Midbrain (tissue), 1 donor: ENCODE measurements around the gene TAF11.
A peak's percentile ranks its signal among the peaks of the same experiment; 100 is the strongest.
"Not testable (repeated sequence)": the region's sequence is repeated elsewhere in the genome, so short reads cannot be mapped to it uniquely, and the experiment has no call there.

ENCODE experiments used
- DNase-seq: peaks from one replicate; lab custom pipeline; 2025; lab: John Stamatoyannopoulos, UW

The TAF11 gene

GRCh38 chr6:34904990-34905613 is 17.3 kb upstream of the TAF11 start:
- no peak for DNase-seq

GRCh38 chr6:34901930-34902329 is 14.1 kb upstream of the TAF11 start:
- no peak for DNase-seq

DNA sequence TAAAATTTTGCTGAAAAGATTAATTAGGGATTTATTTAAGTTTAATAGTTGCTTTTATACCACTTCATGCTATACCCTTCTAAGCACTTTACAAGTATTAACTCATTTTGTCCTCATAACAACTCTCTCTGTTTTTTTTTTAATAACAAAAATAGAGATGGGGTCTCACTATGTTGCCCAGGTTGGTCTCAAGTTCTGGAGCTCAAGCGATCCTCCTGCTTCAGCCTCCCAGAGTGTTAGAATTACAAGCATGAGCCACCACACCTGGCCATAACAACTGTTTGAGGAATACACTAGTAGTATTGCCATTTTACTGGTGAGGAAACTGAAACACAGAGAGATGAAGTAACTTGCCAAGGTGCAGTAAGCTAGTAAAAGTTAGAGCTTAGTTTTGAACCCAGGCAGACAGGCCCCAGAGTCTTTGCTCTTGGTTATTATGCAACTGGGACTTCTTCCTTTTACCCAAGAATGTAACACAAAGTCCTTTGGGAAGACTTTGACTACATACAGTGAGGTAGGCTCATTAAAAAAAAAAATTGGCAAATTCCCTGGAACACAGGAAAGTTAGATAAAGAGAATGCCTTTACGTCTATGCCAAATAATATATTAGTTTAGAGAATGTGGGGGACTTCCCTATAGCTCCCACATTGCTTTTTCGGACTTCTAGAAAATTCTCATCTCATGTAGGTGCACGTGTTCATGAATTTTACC is 12.6 kb upstream of the TAF11 start:
- no peak for DNase-seq

DNA sequence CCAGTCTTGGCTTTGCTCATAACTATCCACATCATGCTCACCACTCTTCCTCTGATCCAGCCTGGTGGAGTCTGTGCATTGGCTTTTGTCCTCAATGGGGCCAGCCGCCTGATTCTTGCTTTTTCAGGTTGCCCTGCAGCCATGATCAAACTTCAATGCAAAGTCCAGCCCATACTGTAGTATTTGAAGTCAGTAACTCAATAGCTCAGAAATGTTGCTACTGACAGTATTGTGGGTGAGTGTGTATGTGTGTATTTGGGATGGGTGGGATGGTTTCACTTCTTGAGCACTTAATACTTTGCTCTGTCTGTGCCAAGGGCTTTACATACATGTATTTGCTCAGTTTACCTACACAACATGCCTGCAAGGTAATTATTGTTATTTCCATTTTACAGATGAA is 11.9 kb upstream of the TAF11 start:
- not testable (repeated sequence) for DNase-seq

GRCh38 chr6:34897716-34898115 is 9.9 kb upstream of the TAF11 start:
- no peak for DNase-seq

- no peak for DNase-seq
These were observed 9.3 kb upstream of the TAF11 start for GRCh38 chr6:34897130-34897529.

- DNase-seq, result no peak
These were observed 6.9 kb upstream of the TAF11 start for GRCh38 chr6:34894693-34895092.

GRCh38 chr6:34891296-34891695 is 3.5 kb upstream of the TAF11 start:
- no peak for DNase-seq

- no peak for DNase-seq
These were observed 2.7 kb upstream of the TAF11 start for GRCh38 chr6:34890533-34890925.

GRCh38 chr6:34888874-34889555 is 1.2 kb upstream of the TAF11 start, which contains the start of gene ANKS1A:
Gene ANKS1A (plus strand): TSS chr6:34889255. CDS start chr6:34889403, 148 bp downstream.
- DNase-seq, result peak; percentile 87

DNA sequence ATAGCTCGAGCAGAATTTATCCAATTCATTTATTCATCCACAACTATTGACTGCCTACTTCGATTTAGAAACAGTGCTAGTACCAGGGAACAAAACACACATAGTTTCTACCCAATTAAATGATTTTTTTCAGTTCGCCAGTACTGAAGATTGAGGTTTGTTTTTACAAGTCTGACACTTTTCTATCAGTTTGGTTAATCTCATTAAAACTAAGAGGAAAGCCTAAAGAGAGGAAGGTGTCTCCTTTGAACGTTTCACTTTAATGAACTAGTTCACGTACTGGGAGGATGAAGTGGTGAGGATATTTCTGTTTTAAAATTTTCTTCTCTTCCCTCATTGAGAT is 643 bp upstream of the TAF11 start:
- DNase-seq, result no peak

DNA sequence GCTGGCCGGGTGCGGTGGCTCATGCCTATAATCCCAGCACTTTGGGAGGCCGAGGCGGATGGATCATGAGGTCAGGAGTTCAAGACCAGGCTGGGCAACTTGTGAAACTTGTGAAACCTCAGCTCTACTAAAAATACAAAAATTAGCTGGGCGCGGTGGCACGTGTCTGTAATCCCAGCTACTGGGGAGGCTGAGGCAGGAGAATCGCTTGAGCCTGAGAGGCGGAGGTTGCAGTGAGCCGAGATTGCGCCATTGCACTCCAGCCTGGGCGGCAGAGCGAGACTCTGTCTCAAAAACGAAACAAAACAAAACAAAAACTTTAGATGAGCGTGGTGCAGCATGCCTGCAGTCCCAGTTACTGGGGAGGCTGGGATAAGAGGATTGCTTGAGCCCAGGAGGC is 2.0 kb downstream of the TAF11 start:
- not testable (repeated sequence) for DNase-seq

- no peak for DNase-seq
These were observed 2.8 kb downstream of the TAF11 start for GRCh38 chr6:34884996-34885395.

- not testable (repeated sequence) for DNase-seq
These were observed 3.8 kb downstream of the TAF11 start for GRCh38 chr6:34884073-34884472.

DNA sequence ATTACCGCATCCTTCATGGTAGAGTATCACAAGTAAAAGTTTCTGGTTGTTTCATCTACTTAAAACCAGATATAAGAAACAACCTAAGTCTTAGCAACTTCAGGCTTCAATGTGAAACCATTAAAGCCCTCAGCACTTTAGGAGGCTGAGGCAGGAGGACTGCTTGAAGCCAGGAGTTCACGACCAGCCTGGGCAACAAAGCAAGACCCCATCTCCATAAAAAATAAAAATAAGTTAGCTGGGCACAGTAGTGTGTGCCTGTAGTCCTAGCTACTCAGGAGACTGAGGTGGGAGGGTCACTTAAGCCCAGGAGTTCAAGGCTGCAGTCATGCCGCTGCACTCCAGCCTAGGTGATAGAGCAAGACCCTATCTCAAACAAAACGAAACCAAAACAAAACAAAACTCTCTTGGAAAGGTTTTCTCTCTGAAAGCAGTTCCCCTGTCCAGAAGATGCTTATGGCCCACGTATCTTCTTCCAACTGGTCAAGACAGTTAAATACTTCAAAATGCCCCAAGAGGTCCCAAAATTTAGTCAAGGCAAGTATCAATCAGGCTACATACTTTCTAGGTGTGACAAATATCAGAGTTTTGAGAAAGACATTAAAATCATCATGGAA is 9.9 kb downstream of the TAF11 start:
- DNase-seq, result no peak

DNA sequence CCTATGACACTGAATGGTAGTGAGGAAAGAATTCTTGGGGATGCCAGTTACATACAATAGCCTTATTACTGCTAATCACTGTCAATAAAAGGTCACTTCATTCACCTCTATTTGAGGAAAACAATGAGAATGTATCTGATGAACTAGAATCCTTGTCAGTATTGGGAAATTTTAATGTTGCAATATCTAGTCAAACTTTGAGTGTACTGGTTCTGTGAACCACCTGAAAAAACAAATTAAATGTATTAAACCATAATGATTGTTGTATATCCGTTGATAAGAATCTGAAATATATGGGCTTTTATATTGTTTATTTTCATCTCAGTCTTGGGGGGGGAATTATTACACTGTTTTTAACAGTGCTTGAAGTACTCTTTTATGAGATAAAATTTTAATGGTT is 10.6 kb downstream of the TAF11 start:
- no peak for DNase-seq

- DNase-seq, result no peak
These were observed 11.4 kb downstream of the TAF11 start for GRCh38 chr6:34876472-34876871.

DNA sequence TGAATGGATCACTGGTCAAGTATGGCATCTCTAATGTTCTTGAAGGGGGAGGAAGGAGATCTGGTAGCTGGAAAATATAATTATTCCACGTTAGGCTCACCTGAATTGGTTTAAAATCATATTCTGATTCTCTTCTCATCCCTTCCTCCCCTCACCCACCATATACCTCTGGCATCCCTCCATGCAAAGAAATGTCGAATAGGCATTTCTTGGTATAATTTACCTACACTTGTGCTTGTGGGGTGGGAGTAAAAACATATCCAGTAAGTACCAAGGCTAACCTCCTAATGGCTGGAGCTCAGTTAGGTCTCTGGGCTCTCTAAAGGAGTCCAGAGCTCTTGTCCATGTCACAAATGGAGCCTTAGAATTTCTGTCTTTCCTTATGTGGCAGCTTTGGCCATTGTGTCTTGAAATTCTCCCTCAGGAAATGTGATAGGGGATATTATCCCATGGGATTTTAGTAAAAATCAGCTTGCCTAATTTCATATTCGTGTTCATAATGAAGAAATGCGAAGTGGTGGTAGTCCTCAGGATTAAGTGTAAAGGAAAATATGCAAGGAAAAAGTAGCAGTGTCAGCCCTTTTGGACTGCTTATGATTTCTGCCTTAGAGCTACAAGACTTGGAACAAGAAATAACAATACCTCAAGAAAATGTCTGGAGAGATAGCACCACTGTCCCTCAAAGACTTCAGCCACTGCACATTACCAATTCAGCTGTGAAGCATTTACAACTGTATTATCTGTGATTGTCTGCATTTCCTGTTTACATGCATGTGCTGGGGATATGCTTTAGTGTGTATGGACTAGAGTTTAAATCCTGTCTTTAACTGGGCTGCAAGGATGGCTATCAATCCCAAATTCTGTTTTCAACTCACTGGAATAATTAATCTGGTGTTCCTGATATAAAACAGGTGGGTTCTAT is 12.3 kb downstream of the TAF11 start:
- DNase-seq, result no peak

- no peak for DNase-seq
These were observed 15.5 kb downstream of the TAF11 start for GRCh38 chr6:34872332-34872731.

DNA sequence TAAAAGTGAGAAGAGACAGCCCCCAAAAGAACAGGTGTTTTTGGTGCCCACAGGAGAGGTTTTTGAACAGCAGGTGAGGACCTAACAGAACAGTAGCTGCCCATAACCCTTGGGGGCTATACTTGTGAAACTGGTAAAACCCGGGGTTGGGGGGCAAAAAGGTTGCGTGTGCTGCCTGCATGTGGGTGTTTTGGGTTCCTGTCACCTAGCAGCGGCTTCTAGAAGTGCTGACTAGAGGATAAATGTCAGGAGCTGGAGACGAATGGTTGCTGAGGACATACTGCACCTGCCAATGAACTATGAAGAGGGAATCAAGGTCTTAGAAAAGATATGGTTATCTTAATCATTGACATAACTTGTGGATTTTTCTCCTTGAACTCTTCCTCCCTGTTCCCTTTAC is 16.0 kb downstream of the TAF11 start:
- no peak for DNase-seq

GRCh38 chr6:34867484-34867883 is 20.4 kb downstream of the TAF11 start:
- DNase-seq, result no peak

- no peak for DNase-seq
These were observed 21.3 kb downstream of the TAF11 start for GRCh38 chr6:34866509-34866908.
